Gastrocnemius medialis (tissue), 4 donors: Measurements from ENCODE around the gene PLCL2. TPM values are rescaled to one million over a fixed set of nuclear protein-coding genes. Genes with fewer than 3 reads are reported as not detected.

Source experiments
- ATAC-seq, 2 donors: fragments of 150-250 bp; one replicate each; pipeline ENCODE4 v1.9.1; 2016
- DNase-seq, 2 donors: peaks; one replicate each; pipeline ENCODE4 v3.0.0-alpha.2; 2019
- H3K27ac ChIP-seq, 4 donors: fragments of 200-600 bp; sonication (generic); 1 replicate in 1 of 4; 2 replicates in 3 of 4; pipeline ENCODE4 v1.5.1; 2016 to 2018; ENCODE audit warnings: mild to moderate bottlenecking in 2 of 4, moderate library complexity in 1 of 4
- H3K27me3 ChIP-seq, 3 donors: fragments of 200-600 bp; sonication (generic) in 2 of 3; 1 replicate in 1 of 3; 2 replicates in 2 of 3; pipeline versions ENCODE4 v1.5.1 to v1.6.0; 2016 to 2019; ENCODE audit warnings: mild to moderate bottlenecking in 1 of 3, moderate library complexity in 1 of 3
- H3K36me3 ChIP-seq, 2 donors: fragments of 200-600 bp; sonication (generic) in 1 of 2; one replicate each; pipeline ENCODE4 v1.5.1; 2017 to 2018
- H3K4me1 ChIP-seq, 2 donors: fragments of 200-600 bp; sonication (generic) in 1 of 2; one replicate each; pipeline ENCODE4 v1.5.1; 2016 to 2017; ENCODE audit warnings: mild to moderate bottlenecking in 2 of 2
- H3K4me3 ChIP-seq, 4 donors: fragments of 200-600 bp; sonication (generic) in 3 of 4; 1 replicate in 1 of 4; 2 replicates in 3 of 4; pipeline ENCODE4 v1.5.1; 2016 to 2019; ENCODE audit warnings: mild to moderate bottlenecking in 2 of 4
- H3K9me3 ChIP-seq, 3 donors: fragments of 200-600 bp; sonication (generic) in 2 of 3; 1 replicate in 1 of 3; 2 replicates in 2 of 3; pipeline ENCODE4 v1.5.1; 2016 to 2019
- CTCF ChIP-seq, 5 experiments: fragments of 450-650 bp in 3 of 5; fragments of 200-600 bp in 2 of 5; sonication (generic) in 2 of 5; IDR thresholded peaks in 4 of 5; conservative IDR thresholded peaks in 1 of 5; 1 replicate in 4 of 5; 2 replicates in 1 of 5; pipeline ENCODE4 v1.5.1; 2016 to 2019; ENCODE audit warnings: antibody characterized with exemption in 5 of 5, mild to moderate bottlenecking in 3 of 5, moderate library complexity in 3 of 5
- POLR2A ChIP-seq, 2 donors: fragments of 450-650 bp; IDR thresholded peaks; one replicate each; pipeline ENCODE4 v1.6.1; 2017; ENCODE audit warnings: antibody characterized with exemption in 2 of 2, mild to moderate bottlenecking in 2 of 2, moderate library complexity in 2 of 2
- in situ Hi-C, 4 donors: fragments of 200-750 bp; cut with MboI; loops; one replicate each; pipeline versions ENCODE4 v1.15.0 to v1.8.0; 2017; ENCODE audit warnings: low sequenced_read_pairs in 4 of 4
- intact Hi-C: fragments of 100-400 bp; cut with DNase I; formaldehyde crosslinking; loops from one replicate; pipeline ENCODE4 v1.15.1; 2023; ENCODE audit warnings: low total_unique reads
- total RNA-seq, 4 donors: library from RNA; depleted of rRNA; stranded (reverse); fragments of >200 nt; gene quantifications; one replicate each; pipeline versions ENCODE4 v1.1.0 to v1.2.3, GENCODE V29; 2016

The PLCL2 gene
- total RNA-seq, 4 donors from 2014 or later, result 23.9 to 37.2 (median 32.7) TPM

- Histone ChIP-seq H3K4me3 (no peak overlapping the region), H3K9me3 (no peaks in the 10 kb centered on the region), H3K27ac (peak overlapping the region; percentile 76 to 86 (median 84)), H3K4me1 (peaks cover 88 to 95% of the 10 kb centered on the region in 2 donors), H3K27me3 (no peaks in the 10 kb centered on the region), H3K36me3 (no peaks in the 10 kb centered on the region)
- DNase-seq, result no peak
- intact Hi-C loops, result loop anchor here (5.0 kb wide), 1 partner anchor 179 kb away; no protein-coding TSS in a partner anchor
- TF ChIP-seq POLR2A (IDR thresholded peaks at IDR 0.05) (no peak), CTCF (IDR thresholded peaks at IDR 0.05 in 4 of 5, conservative IDR thresholded peaks at IDR 0.05 in 1 of 5) (no peak)
- ATAC-seq, result no peak
- in situ Hi-C loops, result no loop called here
Measured at GRCh38 chr3:16908016-16908807, 23.5 kb downstream of the PLCL2 start.

- no peaks in the 10 kb centered on the region for H3K9me3 ChIP-seq
- peak overlapping the region; percentile 76 to 86 (median 84) for H3K27ac ChIP-seq
- in situ Hi-C loops, result no loop called here
- ATAC-seq (no peak), DNase-seq (no peak)
- H3K4me3 ChIP-seq, result no peak overlapping the region
- no peaks in the 10 kb centered on the region for H3K27me3 ChIP-seq
- no peaks in the 10 kb centered on the region for H3K36me3 ChIP-seq
- TF ChIP-seq POLR2A (IDR thresholded peaks at IDR 0.05), result no peak
- TF ChIP-seq CTCF (IDR thresholded peaks at IDR 0.05 in 4 of 5, conservative IDR thresholded peaks at IDR 0.05 in 1 of 5), result no peak
- intact Hi-C loops, result loop anchor here (5.0 kb wide), 1 partner anchor 178 kb away; no protein-coding TSS in a partner anchor
- peaks cover 88 to 92% of the 10 kb centered on the region in 2 donors for H3K4me1 ChIP-seq
Measured at GRCh38 chr3:16908896-16909295, 24.1 kb downstream of the PLCL2 start.

GRCh38 chr3:16909802-16910201, 25.0 kb downstream of the PLCL2 start:
- TF ChIP-seq POLR2A (IDR thresholded peaks at IDR 0.05) (no peak), CTCF (IDR thresholded peaks at IDR 0.05 in 4 of 5, conservative IDR thresholded peaks at IDR 0.05 in 1 of 5) (no peak)
- H3K36me3 ChIP-seq, result no peaks in the 10 kb centered on the region
- H3K4me3 ChIP-seq, result no peak overlapping the region
- no peaks in the 10 kb centered on the region for H3K27me3 ChIP-seq
- H3K4me1 ChIP-seq, result peaks cover 79 to 85% of the 10 kb centered on the region in 2 donors
- H3K27ac ChIP-seq, result peak overlapping the region in 2 of 4 donors; percentile 58 to 86
- intact Hi-C loops (loop anchor here (5.0 to 10.0 kb wide), 2 partner anchors 177 to 235 kb away; no protein-coding TSS in a partner anchor), in situ Hi-C loops (no loop called here)
- DNase-seq (no peak), ATAC-seq (no peak)
- no peaks in the 10 kb centered on the region for H3K9me3 ChIP-seq

- Histone ChIP-seq H3K27me3 (no peaks in the 10 kb centered on the region), H3K9me3 (no peaks in the 10 kb centered on the region), H3K4me1 (peaks cover 77 to 85% of the 10 kb centered on the region in 2 donors), H3K4me3 (no peak overlapping the region), H3K27ac (peak overlapping the region in 3 of 4 donors; percentile 39 to 86 (median 58)), H3K36me3 (no peaks in the 10 kb centered on the region)
- ATAC-seq (no peak), DNase-seq (no peak)
- in situ Hi-C loops, result no loop called here
- intact Hi-C loops, result loop anchor here (10.0 kb wide), 1 partner anchor 235 kb away; no protein-coding TSS in a partner anchor
- no peak for TF ChIP-seq CTCF (IDR thresholded peaks at IDR 0.05 in 4 of 5, conservative IDR thresholded peaks at IDR 0.05 in 1 of 5)
- no peak for TF ChIP-seq POLR2A (IDR thresholded peaks at IDR 0.05)
Measured at GRCh38 chr3:16910207-16910606, 25.5 kb downstream of the PLCL2 start.
